Stimulated activated CD8-positive, alpha-beta memory T cell treated with anti-CD3 and anti-CD28 coated beads, Interleukin-7, amount 100 ng/mL, for 48 hours (primary cell): ENCODE data around the gene VPS26A.

Experiments used
- DNase-seq, 2 donors: peaks; one replicate each; pipeline ENCODE4 v3.0.0-alpha.2; 2020; ENCODE audit warnings: low read depth in 1 of 2; ENCODE audit errors: extremely low read depth in 1 of 2

Gene VPS26A

DNA sequence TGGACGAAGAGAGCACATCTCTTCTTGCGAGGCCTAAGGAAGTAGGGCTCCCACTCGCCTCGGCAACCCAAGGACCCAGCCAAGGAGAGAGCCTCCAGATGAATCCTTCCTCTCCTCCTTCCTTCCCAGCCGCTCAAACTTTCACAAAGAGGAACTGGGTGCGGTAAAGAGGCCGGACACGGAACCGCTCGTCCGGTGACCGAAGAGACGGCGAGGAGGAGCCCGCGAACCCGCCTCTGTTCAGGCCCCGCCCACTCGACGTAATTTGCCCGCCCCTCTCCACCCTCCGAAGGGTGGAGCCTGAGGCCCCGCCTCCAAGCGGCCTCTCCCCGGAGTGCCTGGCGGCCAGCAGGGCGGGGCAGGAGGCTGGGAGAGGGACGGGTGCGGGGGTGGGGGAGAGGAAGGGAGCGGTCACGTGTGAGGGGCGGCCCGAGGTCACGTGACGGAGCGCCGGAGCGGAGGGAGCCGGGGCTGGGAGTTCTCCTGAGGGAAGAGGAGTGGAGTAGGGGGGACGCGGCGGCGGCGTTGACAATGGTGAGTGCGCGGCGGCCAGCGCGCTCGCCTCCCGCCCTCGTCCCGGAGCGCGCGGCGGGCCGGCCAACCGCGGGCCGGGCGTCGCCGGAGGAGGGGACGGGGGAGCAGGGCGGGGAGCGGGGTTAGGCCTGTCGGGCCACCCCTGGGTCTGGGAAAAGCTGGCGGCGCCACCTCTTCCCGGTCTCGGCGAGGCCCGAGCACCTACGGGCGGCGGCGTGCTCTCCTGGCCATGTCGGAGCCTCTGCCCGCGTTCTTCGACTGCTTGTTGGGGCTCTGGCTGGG, at the start of gene VPS26A:
VPS26A (plus strand) TSS at position 432 of the 816 bp plus-strand sequence; CDS start at position 532, 100 bp downstream.
- DNase-seq: peak; percentile 98

DNA sequence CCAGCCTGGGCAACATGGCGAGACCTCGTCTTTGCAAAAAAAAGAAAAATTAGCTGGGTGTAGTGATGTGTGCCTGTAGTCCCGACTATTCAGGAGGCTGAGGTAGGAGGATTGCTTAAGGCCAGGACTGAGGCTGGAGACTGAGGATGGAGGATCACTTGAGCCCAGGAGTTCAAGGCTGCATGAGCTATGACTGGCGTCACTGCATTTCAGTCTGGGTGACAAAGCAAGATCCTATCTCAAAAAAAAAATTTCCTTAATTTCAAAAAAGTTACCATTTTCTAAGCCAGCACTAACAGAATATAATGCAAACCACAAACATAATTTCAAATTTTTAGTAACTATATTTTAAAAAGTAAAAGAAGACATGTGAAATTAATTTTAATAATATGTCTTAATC, 49.4 kb upstream of the VPS26A start:
- DNase-seq: no peak

DNA sequence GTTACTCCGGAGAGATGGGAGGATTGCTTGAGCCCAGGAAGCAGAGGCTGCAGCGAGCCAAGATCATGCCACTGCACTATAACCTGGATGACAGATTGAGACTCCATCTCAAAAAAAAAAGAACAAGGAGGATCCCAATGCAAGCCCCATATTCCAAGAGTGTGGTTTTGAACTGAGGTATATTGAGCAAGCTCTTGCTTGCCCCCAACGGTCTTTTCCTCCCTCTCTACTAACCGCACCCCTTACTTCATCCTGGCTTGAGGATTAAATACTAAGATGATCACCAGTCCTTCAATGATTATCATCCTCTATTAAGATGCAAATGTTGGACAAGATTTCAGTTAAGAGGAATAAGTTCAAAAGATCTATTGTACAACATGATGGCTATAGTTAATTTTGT, 48.5 kb upstream of the VPS26A start:
- no peak for DNase-seq

DNA sequence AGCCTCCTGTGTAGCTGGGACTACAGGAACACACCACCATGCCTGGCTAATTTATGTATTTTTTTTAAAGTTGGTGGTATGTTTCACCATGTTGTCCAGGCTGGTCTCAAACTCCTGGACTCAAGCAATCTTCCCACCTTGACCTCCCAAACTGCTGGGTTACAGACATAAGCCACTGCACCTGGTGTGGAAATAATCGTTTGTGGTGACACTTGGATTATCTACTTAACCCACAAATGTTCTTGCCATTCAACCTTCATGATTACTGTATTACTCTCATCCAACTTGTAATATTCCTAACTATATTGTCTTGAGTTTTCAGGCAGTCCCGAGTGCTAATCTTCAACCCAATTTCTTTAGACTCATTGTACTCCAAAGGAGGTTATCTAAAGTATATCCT, 45.7 kb upstream of the VPS26A start:
- no peak for DNase-seq

DNA sequence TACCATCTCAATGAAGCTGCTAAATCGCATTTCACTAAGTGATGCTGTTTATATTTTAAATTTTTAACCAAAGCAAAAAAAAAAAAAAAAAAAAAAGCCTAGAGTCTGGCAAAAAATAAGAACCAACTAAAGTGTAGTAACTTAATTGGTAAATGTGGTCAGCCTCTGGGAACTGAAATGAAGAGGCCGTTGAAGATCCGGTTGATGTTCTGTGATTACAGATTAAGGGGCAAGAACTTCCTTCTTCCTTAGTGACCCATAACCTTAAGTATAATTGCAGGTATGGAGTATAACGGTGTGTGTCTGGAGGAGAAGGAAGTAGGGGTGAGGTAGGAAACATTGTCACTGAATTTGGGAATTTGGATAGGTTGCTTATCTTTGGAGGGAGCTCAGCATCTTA, 43.8 kb upstream of the VPS26A start:
- DNase-seq: no peak

DNA sequence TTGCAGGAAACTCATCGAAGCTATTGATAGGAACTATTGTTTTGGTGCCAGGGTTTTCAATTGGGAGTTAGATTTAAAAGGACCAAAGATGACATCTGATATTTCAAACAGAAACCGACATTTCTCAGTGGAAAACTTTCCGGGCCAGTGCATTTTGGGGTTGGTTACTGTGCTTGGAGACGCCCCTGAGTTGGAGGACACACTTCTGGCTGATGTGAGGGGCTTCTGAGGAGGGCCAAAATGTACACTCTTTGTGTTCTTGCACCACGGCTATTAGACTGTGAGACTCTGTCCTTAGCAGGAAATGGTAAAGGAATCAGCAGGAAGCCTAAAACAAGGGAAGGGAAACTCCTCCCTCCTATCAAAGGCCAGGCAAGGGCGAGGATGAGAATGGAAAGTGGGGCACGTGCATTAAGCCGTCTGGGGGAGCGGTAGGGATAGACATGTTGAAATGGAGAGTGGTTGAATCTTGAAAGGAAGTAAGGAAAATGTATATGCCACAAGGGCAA, 37.9 kb upstream of the VPS26A start:
- no peak for DNase-seq

DNA sequence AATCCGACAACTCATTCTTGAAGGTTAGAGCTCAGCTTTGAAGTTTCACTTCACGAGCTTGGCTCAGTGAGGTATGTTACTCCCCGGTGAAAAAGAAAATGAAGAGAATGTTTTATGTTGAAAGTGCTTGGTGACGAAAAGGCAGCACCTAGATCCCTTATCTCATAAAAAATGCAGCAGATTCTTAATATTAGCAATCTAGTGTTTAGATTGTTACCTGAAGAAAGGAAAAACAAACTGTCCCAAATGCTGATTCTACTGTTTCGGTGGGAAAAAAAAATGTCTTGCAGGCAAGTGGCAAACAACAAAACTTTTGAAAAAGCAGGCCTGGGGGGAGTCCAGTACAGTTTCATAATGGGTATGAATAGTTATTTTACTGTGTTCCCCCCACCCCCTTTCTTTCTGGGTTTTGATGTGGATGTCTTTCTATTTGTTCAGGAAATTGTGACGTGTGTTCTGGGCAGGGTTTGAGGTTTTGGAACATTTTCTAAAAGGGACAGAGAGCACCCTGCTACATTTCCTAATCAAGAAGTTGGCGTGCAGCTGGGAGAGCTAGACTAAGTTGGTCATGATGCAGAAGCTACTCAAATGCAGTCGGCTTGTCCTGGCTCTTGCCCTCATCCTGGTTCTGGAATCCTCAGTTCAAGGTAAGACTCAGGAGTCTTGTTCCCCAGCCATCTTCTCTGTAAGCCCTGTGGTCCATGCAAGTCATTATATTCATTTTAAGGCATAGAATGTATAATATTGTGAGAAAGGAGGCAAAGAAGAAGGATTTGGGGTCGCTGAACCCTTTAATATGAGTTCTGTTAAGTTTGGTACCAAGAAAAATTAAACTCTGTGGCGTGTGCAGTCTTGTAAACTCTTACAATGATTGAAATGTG, 36.1 kb upstream of the VPS26A start, which contains the start of gene SRGN:
SRGN (plus strand) TSS at position 514 of the 881 bp plus-strand sequence; CDS start at position 569, 55 bp downstream.
- peak; percentile 37 to 76 for DNase-seq

DNA sequence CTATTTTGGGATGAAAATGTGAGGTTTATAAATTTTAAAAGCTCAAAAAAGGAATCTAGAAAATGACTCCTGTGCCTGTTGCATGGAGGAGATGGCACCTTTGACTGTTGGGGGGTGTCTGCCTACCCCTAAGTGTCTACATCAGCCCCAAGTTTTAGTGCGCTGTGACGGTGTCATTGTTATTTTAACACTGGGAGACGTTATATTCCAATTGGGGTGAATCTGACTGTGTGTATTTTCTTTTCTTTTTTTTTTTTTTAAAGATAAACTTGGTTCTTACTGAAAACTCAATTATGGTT, 35.6 kb upstream of the VPS26A start:
- DNase-seq: no peak

DNA sequence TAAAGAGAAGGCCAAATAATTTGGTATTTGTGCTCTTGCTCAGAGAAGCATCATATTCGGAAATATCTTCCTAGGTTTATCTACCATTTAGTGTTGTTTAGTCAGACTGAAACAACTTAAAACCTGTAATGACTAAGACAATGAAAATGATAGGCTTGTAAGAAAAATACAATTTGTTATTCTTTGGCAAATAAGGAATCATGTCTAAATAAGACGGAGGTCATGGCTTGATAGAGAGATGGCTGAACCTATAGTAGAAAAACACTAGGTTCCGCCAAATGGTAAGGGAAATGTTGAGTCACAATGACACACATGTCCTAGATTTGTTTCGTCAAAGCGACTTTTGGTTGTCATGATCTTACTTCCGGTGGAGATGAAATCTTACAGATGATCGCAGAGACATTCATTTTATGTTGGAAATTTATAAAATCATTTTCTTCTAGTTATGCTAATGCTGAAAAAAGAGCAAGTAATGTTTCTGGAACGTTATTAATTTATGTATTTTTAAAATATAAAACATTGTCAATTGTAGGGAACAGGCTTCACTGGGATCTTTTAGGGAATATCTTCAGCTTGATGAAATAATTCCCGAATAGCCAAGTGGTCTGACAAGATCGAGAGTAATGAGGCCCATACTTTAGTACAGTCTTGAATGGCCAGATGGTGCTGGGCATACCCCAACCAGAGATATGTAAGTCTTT, 35.0 kb upstream of the VPS26A start:
- DNase-seq: no peak

DNA sequence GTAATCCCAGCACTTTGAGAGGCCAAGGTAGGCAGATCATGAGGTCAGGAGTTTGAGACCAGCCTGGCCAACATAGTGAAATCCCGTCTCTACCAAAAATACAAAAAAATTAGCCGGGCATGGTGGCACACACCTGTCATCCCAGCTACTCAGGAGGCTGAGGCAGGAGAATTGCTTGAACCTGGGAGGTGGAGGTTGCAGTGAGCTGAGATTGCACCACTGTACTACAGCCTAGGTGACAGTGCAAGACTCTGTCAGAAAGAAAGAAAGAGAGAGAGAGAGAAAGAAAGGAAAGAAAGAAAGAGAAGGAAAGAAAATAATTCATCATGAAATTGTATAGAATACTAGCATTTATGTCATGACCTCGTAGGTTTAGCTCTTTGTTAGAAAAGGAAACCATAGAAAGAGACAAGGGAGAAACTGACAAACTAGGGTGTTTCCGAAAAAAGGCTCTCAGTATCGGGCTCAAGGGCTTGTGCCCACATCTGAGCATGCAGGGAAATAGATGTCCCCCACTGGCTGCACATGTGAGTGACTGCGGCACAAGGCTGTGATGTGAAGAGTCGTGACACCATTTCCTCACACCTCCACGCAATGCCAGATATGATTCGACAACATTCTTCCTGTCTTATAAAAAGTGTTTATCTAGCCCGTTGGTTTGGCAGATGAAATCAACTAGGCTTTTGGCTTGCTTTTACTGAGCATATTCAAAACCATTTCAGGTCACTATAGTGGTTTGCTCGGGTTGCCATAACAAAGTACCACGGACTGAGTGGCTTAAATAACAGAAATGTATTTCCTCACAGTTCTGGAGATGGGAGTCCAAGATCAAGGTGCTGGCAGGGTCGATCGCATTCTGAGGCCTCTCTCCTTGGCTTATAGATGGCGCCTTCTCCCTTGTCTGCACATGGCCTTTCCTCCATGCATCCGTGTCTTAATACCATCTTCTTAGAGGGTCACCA, 34.1 kb upstream of the VPS26A start:
- DNase-seq: peak; percentile 52 to 83

DNA sequence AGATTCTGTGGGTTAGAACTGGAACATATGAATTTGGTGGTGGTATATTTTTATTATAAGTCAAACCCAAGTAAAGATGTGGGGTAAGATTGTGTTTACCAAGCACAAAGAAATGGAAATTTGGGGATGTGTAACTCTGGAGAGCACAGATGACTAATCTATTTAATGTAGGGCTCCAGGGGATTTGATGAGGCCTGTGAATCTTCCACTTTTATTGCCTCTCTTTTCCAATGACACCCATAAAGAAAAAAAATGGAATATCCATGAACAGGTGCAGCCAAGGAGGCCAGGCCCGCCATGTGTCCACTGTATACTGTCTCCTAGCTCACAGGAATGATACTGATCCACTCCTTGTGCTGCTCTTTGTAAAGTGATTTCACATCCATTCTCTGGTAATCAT, 33.3 kb upstream of the VPS26A start:
- DNase-seq: no peak

DNA sequence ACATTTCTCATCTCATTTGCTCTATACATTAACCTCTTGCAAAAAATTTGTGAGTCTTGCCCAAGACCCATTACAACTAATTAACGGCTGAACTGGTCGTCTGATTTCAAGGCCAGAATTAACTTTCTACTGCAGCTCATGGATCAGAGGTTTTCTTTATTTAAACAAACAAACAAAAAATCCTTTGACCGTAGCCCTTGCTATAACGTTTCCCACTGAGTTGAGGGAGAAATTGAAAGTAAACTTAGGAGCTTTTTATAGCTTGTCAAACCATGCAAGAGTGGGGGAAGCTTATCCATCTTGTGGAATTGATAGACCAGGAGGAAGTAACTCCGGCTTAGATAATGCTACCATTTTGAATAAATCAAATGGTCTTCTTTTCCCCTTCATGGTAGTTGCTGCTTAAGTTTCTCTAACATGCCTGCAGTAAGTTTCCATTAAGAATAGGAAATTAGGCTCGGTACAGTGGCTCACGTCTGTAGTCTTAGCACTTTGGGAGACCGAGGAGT, 32.8 kb upstream of the VPS26A start:
- no peak for DNase-seq

DNA sequence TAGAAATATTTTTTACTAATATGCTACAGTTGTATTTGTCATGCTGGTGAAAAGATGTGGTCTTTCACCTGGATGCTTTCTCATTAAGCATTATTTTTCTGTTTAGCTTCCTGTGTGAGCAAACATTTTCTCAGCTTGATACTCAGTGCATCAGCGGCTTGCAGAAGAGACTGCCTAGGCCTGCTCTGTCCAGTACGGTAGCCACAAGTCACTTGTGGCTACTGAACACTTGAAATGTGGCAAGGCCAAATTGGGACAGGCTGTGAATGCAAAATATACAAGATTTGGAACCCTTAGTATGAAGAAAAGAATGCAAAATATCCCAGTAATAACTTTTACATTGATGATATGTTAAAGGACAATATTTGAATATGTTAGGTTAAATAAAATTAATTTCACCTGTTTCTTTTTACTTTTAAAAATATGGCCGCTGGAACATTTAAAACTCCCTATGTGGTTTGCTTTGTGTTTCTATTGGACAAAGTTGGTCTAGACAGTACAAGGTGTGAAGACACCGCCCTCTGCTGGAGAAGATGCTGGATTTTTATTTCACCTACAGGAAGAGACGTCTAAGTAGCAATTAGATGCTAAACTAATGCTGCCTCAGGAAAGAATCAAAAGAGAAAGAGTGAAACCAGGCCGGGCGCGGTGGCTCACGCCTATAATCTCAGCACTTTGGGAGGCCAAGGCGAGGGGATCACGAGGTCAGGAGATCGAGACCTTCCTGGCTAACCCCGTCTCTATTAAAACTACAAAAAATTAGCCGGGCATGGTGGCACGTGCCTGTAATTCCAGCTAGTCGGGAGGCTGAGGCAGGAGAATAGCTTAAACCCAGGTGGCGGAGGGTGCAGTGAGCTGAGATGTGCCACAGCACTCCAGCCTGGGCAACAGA, 30.8 kb upstream of the VPS26A start:
- peak; percentile 38 to 73 for DNase-seq

DNA sequence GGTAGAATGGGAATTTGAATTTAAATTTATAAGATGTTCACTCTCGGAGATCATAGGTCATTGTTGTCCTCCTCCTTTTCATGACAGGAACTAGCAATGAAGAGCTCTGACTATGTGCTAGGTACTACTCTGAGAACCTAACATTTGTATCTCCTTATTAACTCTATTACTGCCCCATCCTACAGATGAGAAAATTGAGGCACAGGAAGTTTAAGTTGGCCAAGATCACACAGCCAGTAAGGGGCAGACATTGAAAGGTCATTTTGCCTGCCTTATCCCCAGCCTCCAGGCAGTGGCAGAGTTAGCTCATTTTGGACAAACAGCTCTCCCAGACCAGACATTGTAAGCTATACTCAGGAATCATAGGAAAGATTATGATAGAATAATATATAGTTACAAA, 30.0 kb upstream of the VPS26A start:
- DNase-seq: no peak

DNA sequence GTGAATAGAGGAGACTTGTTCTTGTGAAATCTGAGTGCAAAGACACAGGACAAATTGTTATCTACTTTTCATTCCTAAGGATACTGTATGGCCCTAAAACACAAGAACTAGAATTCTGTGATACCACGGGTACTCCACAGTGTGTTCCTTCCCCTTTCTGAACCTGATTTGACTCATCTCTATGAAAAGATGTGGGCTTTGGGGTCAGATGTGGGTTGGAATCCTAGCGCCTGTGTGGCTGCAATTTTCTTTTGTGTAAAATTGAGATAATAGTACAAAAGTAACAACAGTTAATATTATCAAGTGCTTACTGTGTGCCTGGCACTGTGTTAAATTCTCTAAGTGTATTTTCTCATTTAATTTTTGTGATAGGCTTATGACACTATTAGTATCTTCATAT, 27.9 kb upstream of the VPS26A start:
- DNase-seq: no peak

DNA sequence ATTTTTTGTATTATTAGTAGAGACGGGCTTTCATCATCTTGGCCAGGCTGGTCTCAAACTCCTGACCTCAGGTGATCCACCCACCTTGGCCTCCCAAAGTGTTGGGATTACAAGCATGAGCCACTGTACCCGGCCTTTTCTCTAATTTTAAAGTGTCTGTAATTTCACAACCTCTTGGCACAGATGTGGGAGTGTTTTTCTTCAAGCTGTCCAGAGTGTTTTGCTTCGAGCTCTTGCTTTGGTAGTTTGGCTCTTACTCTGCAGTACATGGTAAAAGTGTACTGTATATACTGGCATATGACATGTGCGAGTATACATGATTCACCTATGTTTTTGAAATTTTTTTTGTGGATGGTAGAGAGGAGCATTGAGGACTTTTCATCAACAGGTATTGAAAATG, 26.2 kb upstream of the VPS26A start:
- no peak for DNase-seq

DNA sequence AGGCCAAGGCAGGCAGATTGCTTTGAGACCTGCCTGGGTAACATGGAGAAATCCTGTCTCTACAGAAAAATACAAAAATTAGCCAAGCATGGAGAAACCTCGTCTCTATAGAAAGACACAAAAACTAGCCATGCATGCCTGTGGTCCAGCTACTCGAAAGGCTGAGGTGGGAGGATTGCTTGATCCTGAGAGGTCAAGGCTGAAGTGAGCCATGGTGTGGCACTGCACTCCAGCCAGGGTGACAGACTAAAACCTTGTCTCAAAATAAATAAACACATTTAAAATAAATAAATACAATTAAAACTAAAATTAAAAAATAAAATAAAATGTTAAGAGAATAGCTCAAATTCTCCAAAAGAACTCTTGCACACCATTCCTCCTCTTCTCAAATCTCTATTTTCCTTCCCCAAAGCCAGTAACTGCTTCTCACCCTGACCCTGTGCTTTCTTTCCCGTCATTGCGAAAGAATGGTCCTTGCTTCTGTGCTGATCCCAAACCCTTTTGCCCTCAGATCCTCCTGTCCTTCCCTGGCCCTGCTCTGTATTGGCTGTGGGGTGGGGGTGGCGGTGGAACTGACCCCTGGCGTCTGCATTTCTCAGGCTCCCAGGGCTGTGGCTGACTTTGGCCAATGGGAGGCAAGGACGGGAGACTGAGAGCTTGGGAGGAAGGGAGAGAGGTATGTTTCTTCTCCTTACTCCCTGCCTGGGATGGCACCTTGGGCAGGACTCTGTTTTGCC, 23.7 kb upstream of the VPS26A start:
- no peak for DNase-seq

DNA sequence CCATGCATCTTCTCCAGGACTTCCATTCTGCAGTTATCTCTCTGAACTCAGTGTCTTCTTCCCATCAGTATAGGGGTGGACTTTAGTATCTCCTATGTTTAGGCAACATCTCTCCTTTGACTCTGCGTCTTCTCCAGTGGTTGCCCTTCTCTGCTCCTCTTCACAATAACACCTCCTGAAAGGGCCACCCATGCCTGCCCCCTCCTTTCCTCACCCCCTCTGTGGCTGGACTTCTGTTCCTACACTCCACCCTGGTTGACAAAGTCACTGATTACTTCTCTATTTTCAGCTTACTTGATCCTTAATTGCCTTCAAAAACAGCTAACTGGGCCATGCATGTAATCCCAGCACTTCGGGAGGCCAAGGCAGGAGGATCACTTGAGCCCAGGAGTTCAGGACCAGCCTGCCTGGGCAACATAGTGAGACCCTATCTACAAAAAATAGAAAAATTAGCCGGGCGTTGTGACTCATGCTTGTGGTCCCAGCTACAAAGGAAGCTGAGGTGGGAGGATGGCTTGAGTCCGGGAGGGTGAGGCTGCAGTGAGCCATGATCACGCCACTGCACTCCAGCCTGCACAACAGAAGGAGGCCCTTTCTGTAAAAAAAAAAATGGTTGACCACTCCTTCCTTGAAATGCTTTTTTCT, 22.4 kb upstream of the VPS26A start:
- DNase-seq: peak in 1 of 2 donors; percentile 31
